HG02798 (cell line): ENCODE data around the gene CLDN17.

Source experiments
- ATAC-seq: cut with Tn5 transposase; IDR thresholded peaks from one replicate; pipeline ENCODE4 v1.9.1; 2021; ENCODE audit warnings: mild to moderate bottlenecking; ENCODE audit not compliant: unreplicated experiment, poor library complexity

Gene CLDN17

GRCh38 chr21:30126576-30126975 lies 40.0 kb downstream of the CLDN17 start:
- no peak for ATAC-seq

DNA sequence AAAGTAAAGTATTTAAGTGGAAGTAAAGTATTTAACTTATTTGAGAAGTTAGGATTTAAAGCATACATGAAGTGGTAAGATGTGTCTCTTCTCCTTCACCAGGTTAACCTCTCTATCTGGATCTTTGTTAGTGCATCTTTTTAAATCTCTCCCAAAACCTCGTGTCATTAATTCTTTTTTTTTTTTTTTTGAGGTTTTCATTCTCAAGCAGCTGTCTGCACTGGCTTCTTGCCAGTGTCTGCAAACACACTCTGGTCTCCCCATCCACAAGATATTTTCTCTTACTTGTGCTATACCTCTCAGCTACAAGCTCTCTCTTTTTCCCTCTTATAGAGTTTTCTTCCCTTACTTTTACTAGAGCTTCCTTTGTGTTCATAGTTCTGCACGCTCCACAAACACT lies 49.0 kb downstream of the CLDN17 start:
- ATAC-seq, result no peak

DNA sequence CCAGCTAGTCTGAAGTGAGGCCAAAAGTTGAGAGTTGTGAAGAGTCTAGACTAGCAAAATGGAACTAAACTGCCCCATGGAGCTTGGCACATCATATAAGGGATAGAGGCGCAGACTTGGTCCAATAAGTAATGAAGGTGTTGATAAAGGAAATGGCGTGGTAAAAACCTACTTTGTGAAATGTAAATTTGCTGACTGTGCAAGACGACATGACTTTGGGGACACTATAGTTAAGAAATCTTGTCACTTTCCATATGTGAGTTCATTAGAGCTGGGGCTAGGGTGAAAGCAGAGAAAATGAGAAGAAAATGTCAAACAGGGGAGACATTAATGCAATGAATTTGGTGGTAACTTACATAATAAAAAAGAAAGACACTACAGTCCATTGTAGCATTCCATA lies 50.1 kb downstream of the CLDN17 start:
- no peak for ATAC-seq
